H1 (cell line): Measurements from ENCODE around the gene USP16. TPM values are rescaled to one million over a fixed set of nuclear protein-coding genes. Genes with fewer than 3 reads are reported as not detected.

Experiments
- CTCF ChIA-PET: fragments of 300-600 bp; sonication (Branson Sonifier 250); formaldehyde crosslinking; loops from one replicate; lab custom pipeline; 2021; ENCODE audit not compliant: partially characterized antibody; lab: Charles Lee
- POLR2A ChIA-PET: fragments of 300-600 bp; sonication (Branson Sonifier 250); formaldehyde crosslinking; loops from one replicate; lab custom pipeline; 2021; ENCODE audit warnings: inconsistent platforms; ENCODE audit not compliant: partially characterized antibody; lab: Charles Lee
- DNase-seq, 2 experiments: peaks; one replicate each; pipeline versions ENCODE4 v3.0.0 to v3.0.0-alpha.2; 2010 to 2022; ENCODE audit warnings: low spot score in 2 of 2, low read depth in 1 of 2, mixed read lengths in 1 of 2
- FAIRE-seq: peaks from 2 replicates; lab custom pipeline; 2011; peaks lifted over from hg19 to GRCh38; lab: Jason Lieb, UNC
- H2AFZ ChIP-seq: 2 replicates; pipeline ENCODE4 v1.8.1; 2012; ENCODE audit warnings: low read length, inconsistent platforms
- H2AK5ac ChIP-seq: 2 replicates; pipeline ENCODE4 v1.6.1; 2013; ENCODE audit warnings: low read depth, low read length
- H2BK120ac ChIP-seq: replicated peaks from 2 replicates; pipeline ENCODE3; 2013; ENCODE audit warnings: low read depth, low read length, inconsistent platforms
- H2BK12ac ChIP-seq: 2 replicates; pipeline ENCODE4 v1.6.1; 2013; ENCODE audit warnings: low read depth, low read length
- H2BK15ac ChIP-seq: 2 replicates; pipeline ENCODE4 v1.6.1; 2013; ENCODE audit warnings: low read length
- H2BK20ac ChIP-seq: 2 replicates; pipeline ENCODE4 v1.6.1; 2013; ENCODE audit warnings: low read length
- H2BK5ac ChIP-seq: 2 replicates; pipeline ENCODE4 v1.6.1; 2013; ENCODE audit warnings: low read depth, low read length
- H3K14ac ChIP-seq: 2 replicates; pipeline ENCODE4 v1.6.1; 2013; ENCODE audit warnings: inconsistent platforms; ENCODE audit not compliant: insufficient read length
- H3K18ac ChIP-seq: 2 replicates; pipeline ENCODE4 v1.6.1; 2013; ENCODE audit warnings: low read length; ENCODE audit errors: extremely low read depth
- H3K23ac ChIP-seq: 2 replicates; pipeline ENCODE4 v1.6.1; 2013; ENCODE audit warnings: inconsistent platforms; ENCODE audit not compliant: insufficient read length
- H3K23me2 ChIP-seq: 2 replicates; pipeline ENCODE4 v1.6.1; 2013; ENCODE audit warnings: low read depth, low read length
- H3K27ac ChIP-seq: 2 replicates; pipeline ENCODE4 v1.6.1; 2011; ENCODE audit warnings: low read depth, low read length, inconsistent platforms
- H3K27me3 ChIP-seq, 4 experiments: replicated peaks in 1 of 4; 1 replicate in 1 of 4; 2 replicates in 3 of 4; pipeline versions ENCODE4 v1.6.1 to v1.8.1; 2011 to 2013; ENCODE audit warnings: low read length in 3 of 4, mild to moderate bottlenecking in 3 of 4, inconsistent platforms in 2 of 4, mixed read lengths in 2 of 4, moderate library complexity in 1 of 4; ENCODE audit not compliant: control insufficient read depth in 3 of 4, insufficient read depth in 3 of 4; ENCODE audit errors: extremely low read depth in 1 of 4
- H3K36me3 ChIP-seq, 4 experiments: 2 replicates each; pipeline versions ENCODE4 v1.6.1 to v1.8.1; 2011 to 2013; ENCODE audit warnings: mild to moderate bottlenecking in 4 of 4, low read length in 3 of 4, moderate library complexity in 2 of 4, control low read depth in 1 of 4, inconsistent platforms in 1 of 4; ENCODE audit not compliant: insufficient read depth in 4 of 4, control insufficient read depth in 2 of 4
- H3K4ac ChIP-seq: replicated peaks from 2 replicates; pipeline ENCODE3; 2013; ENCODE audit warnings: low read length, low read depth, mixed read lengths, inconsistent platforms; ENCODE audit not compliant: insufficient read length
- H3K4me1 ChIP-seq, 4 experiments: replicated peaks in 1 of 4; 1 replicate in 1 of 4; 2 replicates in 3 of 4; pipeline versions ENCODE4 v1.6.1 to v1.8.1; 2011 to 2013; ENCODE audit warnings: low read length in 3 of 4, inconsistent platforms in 2 of 4, mixed read lengths in 1 of 4; ENCODE audit not compliant: insufficient read depth in 4 of 4, control insufficient read depth in 3 of 4
- H3K4me2 ChIP-seq, 2 experiments: 2 replicates each; pipeline versions ENCODE4 v1.6.1 to v1.8.1; 2011 to 2013; ENCODE audit warnings: low read depth in 2 of 2, low read length in 2 of 2, control low read depth in 1 of 2, inconsistent platforms in 1 of 2, mild to moderate bottlenecking in 1 of 2; ENCODE audit not compliant: insufficient read depth in 1 of 2
- H3K4me3 ChIP-seq, 4 experiments: fragments of 200-600, 300-600 bp in 1 of 4; sonication (generic), shearing (Covaris generic), sonication (Bioruptor Twin) in 1 of 4; 2 replicates each; pipeline versions ENCODE4 v1.5.1 to v1.8.1; 2011 to 2016; ENCODE audit warnings: low read length in 4 of 4, low read depth in 3 of 4, control low read depth in 2 of 4, inconsistent platforms in 2 of 4, mild to moderate bottlenecking in 2 of 4, mixed read lengths in 1 of 4, moderate library complexity in 1 of 4; ENCODE audit not compliant: insufficient read depth in 2 of 4; ENCODE audit errors: extremely low read depth in 1 of 4
- H3K56ac ChIP-seq: replicated peaks from 2 replicates; pipeline ENCODE3; 2013; ENCODE audit warnings: low read depth, mild to moderate bottlenecking, mixed read lengths, low read length, inconsistent platforms; ENCODE audit not compliant: insufficient read length
- H3K79me1 ChIP-seq: 2 replicates; pipeline ENCODE4 v1.6.1; 2013; ENCODE audit warnings: low read depth, low read length, control low read depth
- H3K79me2 ChIP-seq, 2 experiments: 2 replicates each; pipeline versions ENCODE4 v1.6.1 to v1.8.1; 2012 to 2013; ENCODE audit warnings: low read length in 2 of 2, mild to moderate bottlenecking in 2 of 2, inconsistent platforms in 1 of 2; ENCODE audit not compliant: insufficient read depth in 2 of 2, control insufficient read depth in 1 of 2
- H3K9ac ChIP-seq, 4 experiments: replicated peaks in 1 of 4; 1 replicate in 1 of 4; 2 replicates in 3 of 4; pipeline versions ENCODE4 v1.6.1 to v1.8.1; 2011 to 2013; ENCODE audit warnings: low read depth in 3 of 4, low read length in 3 of 4, control low read depth in 2 of 4, mild to moderate bottlenecking in 2 of 4, moderate library complexity in 2 of 4, inconsistent platforms in 1 of 4; ENCODE audit errors: extremely low read depth in 1 of 4
- H3K9me3 ChIP-seq, 2 experiments: 2 replicates each; pipeline versions ENCODE4 v1.6.1 to v1.8.1; 2012 to 2013; ENCODE audit warnings: mild to moderate bottlenecking in 2 of 2, moderate library complexity in 2 of 2, control low read depth in 1 of 2, inconsistent platforms in 1 of 2, low read depth in 1 of 2, low read length in 1 of 2, mixed read lengths in 1 of 2; ENCODE audit not compliant: insufficient read depth in 2 of 2
- H4K20me1 ChIP-seq, 2 experiments: replicated peaks in 1 of 2; 2 replicates each; pipeline versions ENCODE3 to v1.8.1; 2011 to 2013; ENCODE audit warnings: inconsistent platforms in 2 of 2, low read length in 2 of 2, mild to moderate bottlenecking in 1 of 2; ENCODE audit not compliant: insufficient read depth in 2 of 2, control insufficient read depth in 1 of 2
- H4K5ac ChIP-seq: 2 replicates; pipeline ENCODE4 v1.6.1; 2013; ENCODE audit warnings: low read length, low read depth, mixed read lengths, inconsistent platforms; ENCODE audit not compliant: insufficient read length
- H4K8ac ChIP-seq: 2 replicates; pipeline ENCODE4 v1.8.0; 2013; ENCODE audit warnings: mild to moderate bottlenecking, moderate library complexity, low read length, inconsistent platforms; ENCODE audit not compliant: insufficient read depth; ENCODE audit errors: extremely low read depth
- H4K91ac ChIP-seq: replicated peaks from 2 replicates; pipeline ENCODE3; 2013; ENCODE audit warnings: low read length, mixed read lengths, inconsistent platforms; ENCODE audit not compliant: insufficient read length
- BRCA1 ChIP-seq: IDR thresholded peaks from 2 replicates; pipeline ENCODE4 v1.6.1; 2012; ENCODE audit warnings: low read depth, low read length, improper control_type of control experiment
- CBX8 ChIP-seq: fragments of 300-800, 300-1000 bp; sonication (generic); IDR thresholded peaks from 2 replicates; pipeline ENCODE4 v1.7.1; 2016; ENCODE audit warnings: low read depth, low read length, borderline replicate concordance
- CEBPB ChIP-seq: IDR thresholded peaks from 2 replicates; pipeline ENCODE4 v1.6.1; 2012; ENCODE audit warnings: low read depth, low read length
- CHD1 ChIP-seq: IDR thresholded peaks from 2 replicates; pipeline ENCODE4 v1.6.1; 2012; ENCODE audit warnings: low read depth, low read length, improper control_type of control experiment
- CREB1 ChIP-seq: IDR thresholded peaks from 2 replicates; pipeline ENCODE4 v1.6.1; 2012; ENCODE audit warnings: inconsistent platforms
- HDAC2 ChIP-seq, 2 experiments: fragments of 300-600 bp in 1 of 2; sonication (generic) in 1 of 2; IDR thresholded peaks; 2 replicates each; pipeline ENCODE4 v1.6.1; 2011 to 2012; ENCODE audit warnings: low read depth in 2 of 2, low read length in 2 of 2, mild to moderate bottlenecking in 2 of 2, moderate library complexity in 2 of 2, borderline replicate concordance in 1 of 2, inconsistent platforms in 1 of 2
- HDAC6 ChIP-seq: IDR thresholded peaks from one replicate; pipeline ENCODE4 v1.7.1; 2012; ENCODE audit warnings: low read depth, mild to moderate bottlenecking, inconsistent platforms, low read length, moderate library complexity
- KDM4A ChIP-seq: IDR thresholded peaks from one replicate; pipeline ENCODE4 v1.7.1; 2012; ENCODE audit warnings: low read depth, mild to moderate bottlenecking, moderate library complexity, low read length, inconsistent platforms; ENCODE audit not compliant: severe bottlenecking
- NRF1 ChIP-seq: IDR thresholded peaks from 2 replicates; pipeline ENCODE4 v1.6.1; 2011; ENCODE audit warnings: mild to moderate bottlenecking, low read depth, low read length, improper control_type of control experiment
- POLR2AphosphoS5 ChIP-seq: IDR thresholded peaks from 2 replicates; pipeline ENCODE4 v1.6.1; 2011; ENCODE audit warnings: low read depth, low read length
- SIN3A ChIP-seq, 2 experiments: IDR thresholded peaks in 1 of 2; conservative IDR thresholded peaks in 1 of 2; 2 replicates each; pipeline ENCODE4 v1.6.1; 2011 to 2012; ENCODE audit warnings: low read length in 2 of 2, improper control_type of control experiment in 1 of 2, low read depth in 1 of 2, mild to moderate bottlenecking in 1 of 2
- SIX5 ChIP-seq: IDR thresholded peaks from 2 replicates; pipeline ENCODE4 v1.6.1; 2011; ENCODE audit warnings: mild to moderate bottlenecking, low read depth, low read length
- SP1 ChIP-seq: IDR thresholded peaks from 2 replicates; pipeline ENCODE4 v1.6.1; 2011; ENCODE audit warnings: low read depth, low read length
- WGBS, 2 experiments: shearing (Covaris generic) in 1 of 2; methylation state at CpG; one replicate each; pipeline versions ENCODE4 v1.1.6 to v1.1.7; 2013 to 2015; ENCODE audit warnings: low lambda C conversion rate in 2 of 2, mixed read lengths in 2 of 2, inconsistent platforms in 1 of 2, low coverage in 1 of 2, missing lambda C conversion rate in 1 of 2; ENCODE audit not compliant: insufficient replicate concordance in 2 of 2, insufficient coverage in 1 of 2, insufficient read length in 1 of 2; ENCODE audit errors: extremely low coverage in 1 of 2, missing lambda C conversion rate in 1 of 2; 5-methylcytosine and 5-hydroxymethylcytosine counted together
- polyA plus RNA-seq, 7 experiments: library from polyadenylated mRNA; depleted of rRNA in 3 of 7; stranded (reverse) in 5 of 7; unstranded in 2 of 7; fragments of >200 nt in 5 of 7; fragments of 200-250 nt in 2 of 7; gene quantifications; 1 replicate in 5 of 7; 2 replicates in 1 of 7; 4 replicates in 1 of 7; pipeline versions ENCODE4 v1.2.1 to v1.2.3, GENCODE V29; 2011 to 2013; ENCODE audit warnings: missing spikeins in 2 of 7, mixed read lengths in 2 of 7
- total RNA-seq: library from RNA; stranded (reverse); fragmentation: NEBNext Ultra II Directional; extraction: Animal tissue kit (Norgen Biotek cat#: 25700); gene quantifications from 2 replicates; pipeline ENCODE4 v1.2.1, GENCODE V29; 2021

USP16 gene
- total and polyA plus RNA-seq, 2 of the 8 experiments (the other 6 are each of a cell fraction or from before 2014, with no cell fraction given): 3.4 to 19.1 TPM

DNA sequence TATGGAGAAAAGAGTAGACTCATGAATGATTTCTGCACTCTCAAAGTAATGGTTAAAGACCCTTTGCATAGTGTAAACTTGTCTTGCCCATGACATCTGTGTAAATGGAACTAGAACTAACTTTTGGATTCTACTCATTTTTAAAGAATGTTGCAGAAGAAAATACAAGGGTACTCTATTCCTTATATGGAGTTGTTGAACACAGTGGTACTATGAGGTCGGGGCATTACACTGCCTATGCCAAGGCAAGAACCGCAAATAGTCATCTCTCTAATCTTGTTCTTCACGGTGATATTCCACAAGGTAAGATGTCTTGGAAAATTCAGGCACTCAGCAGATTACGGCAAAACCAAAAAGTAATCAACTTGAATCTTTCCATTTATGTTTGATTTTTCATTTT is 29.2 kb downstream of the USP16 start:
- POLR2A ChIA-PET: interaction anchor here (1.3 to 7.7 kb wide), 6 partner anchors 10 to 29 kb away, joined by 4 to 37 read pairs (median 6); partner anchors contain the start of genes CCT8 and USP16
- 90% methylated on average over 4 of the region's 4 CpGs; no CpG with 5 or more reads in 1 of the 2 experiments for WGBS, 2 experiments
- H4K91ac ChIP-seq: no peak overlapping the region
- H2BK5ac ChIP-seq: no peak overlapping the region
- CTCF ChIA-PET: no interaction called here
- H3K18ac ChIP-seq: no peak overlapping the region
- H4K8ac ChIP-seq: no peak overlapping the region
- H3K56ac ChIP-seq: no peak overlapping the region
- H2BK20ac ChIP-seq: no peak overlapping the region
- no peak overlapping the region for H3K27ac ChIP-seq
- no peak overlapping the region for H2AK5ac ChIP-seq
- no peak overlapping the region for H3K4ac ChIP-seq
- no peak overlapping the region for H3K4me3 ChIP-seq
- peaks cover 14 to 80% (median 62%) of the 10 kb centered on the region in 4 experiments for H3K36me3 ChIP-seq
- H3K23ac ChIP-seq: no peak overlapping the region
- H3K79me1 ChIP-seq: no peaks in the 10 kb centered on the region
- H2AFZ ChIP-seq: no peak overlapping the region
- H3K27me3 ChIP-seq: no peaks in the 10 kb centered on the region
- no peaks in the 10 kb centered on the region for H3K4me1 ChIP-seq
- no peak for DNase-seq
- H3K9ac ChIP-seq: no peak overlapping the region
- no peak overlapping the region for H2BK12ac ChIP-seq
- H2BK15ac ChIP-seq: no peak overlapping the region
- H3K23me2 ChIP-seq: no peaks in the 10 kb centered on the region
- no peaks in the 10 kb centered on the region for H3K9me3 ChIP-seq
- peaks cover 0 to 1% of the 10 kb centered on the region in 2 experiments for H4K20me1 ChIP-seq
- TF ChIP-seq POLR2AphosphoS5: no peak
- no peak for TF ChIP-seq BRCA1
- no peak for TF ChIP-seq SIN3A (conservative IDR thresholded peaks at IDR 0.05 in 1 of 2, IDR thresholded peaks at IDR 0.05 in 1 of 2; ENCODE audit: low read depth in 1 of 2, low read length in 2 of 2)
- TF ChIP-seq HDAC2 (IDR thresholded peaks at IDR 0.05; ENCODE audit: borderline replicate concordance in 1 of 2, low read depth in 2 of 2, low read length in 2 of 2): no peak
- TF ChIP-seq CREB1: no peak
- TF ChIP-seq KDM4A: no peak
- no peak for TF ChIP-seq SIX5
- no peak for TF ChIP-seq HDAC6
- no peak for TF ChIP-seq CHD1
- TF ChIP-seq NRF1: no peak
- TF ChIP-seq CEBPB: no peak
- TF ChIP-seq SP1: no peak
- no peak for TF ChIP-seq CBX8
- TF ChIP-seq, all 59 proteins: peak for 0
- Histone ChIP-seq H3K79me2 (no peaks in the 10 kb centered on the region), H3K14ac (no peak overlapping the region), H4K5ac (no peak overlapping the region), H3K4me2 (no peak overlapping the region), H2BK120ac (no peak overlapping the region)
- no peak for FAIRE-seq
